Uterus (tissue), 2 donors: ENCODE results near the gene HSD17B2.

ENCODE experiments used
- CTCF ChIP-seq, 4 experiments: fragments of 200-600 bp in 2 of 4; fragments of 450-650 bp in 2 of 4; sonication (generic) in 2 of 4; IDR thresholded peaks; one replicate each; pipeline ENCODE4 v1.5.1; 2016 to 2019; ENCODE audit warnings: antibody characterized with exemption in 4 of 4, mild to moderate bottlenecking in 2 of 4, moderate library complexity in 1 of 4
- POLR2A ChIP-seq, 2 donors: fragments of 450-650 bp; IDR thresholded peaks; one replicate each; pipeline ENCODE4 v1.6.1; 2016; ENCODE audit warnings: antibody characterized with exemption in 2 of 2, mild to moderate bottlenecking in 1 of 2, moderate library complexity in 1 of 2

- TF ChIP-seq CTCF (IDR thresholded peaks at IDR 0.05) (no peak), POLR2A (IDR thresholded peaks at IDR 0.05) (no peak)
Observed at GRCh38 chr16:82013139-82013538, 21.9 kb upstream of the HSD17B2 start.
